ENCODE results near the gene DNAJB8.

DNA sequence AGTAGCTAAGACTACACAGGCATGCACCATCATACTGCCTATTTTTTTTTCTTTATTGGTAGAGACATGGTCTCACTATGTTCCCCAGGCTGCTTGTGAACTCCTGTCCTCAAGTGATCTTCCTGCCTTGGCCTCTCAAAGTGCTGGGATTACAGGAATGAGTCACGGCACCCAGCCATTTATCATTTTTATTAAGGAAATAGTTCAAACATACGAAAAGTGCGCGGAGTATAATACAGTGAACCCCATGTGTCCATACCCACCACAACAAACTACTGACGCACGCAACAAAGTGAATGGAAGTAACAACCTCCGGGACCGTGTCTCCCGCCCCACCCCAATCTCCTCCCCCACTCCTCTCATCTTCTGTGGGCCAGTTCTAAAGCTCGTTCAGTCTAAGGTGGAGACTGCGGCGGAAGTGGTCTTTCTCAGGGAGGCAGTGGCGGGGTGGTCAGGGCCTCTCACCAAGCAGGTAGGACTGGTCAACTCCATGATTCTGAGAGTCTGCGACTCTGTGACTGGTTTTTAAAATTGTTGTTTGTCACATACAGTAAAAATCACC is 42.1 kb downstream of the DNAJB8 start:
- TF ChIP-seq, protein P1, sequence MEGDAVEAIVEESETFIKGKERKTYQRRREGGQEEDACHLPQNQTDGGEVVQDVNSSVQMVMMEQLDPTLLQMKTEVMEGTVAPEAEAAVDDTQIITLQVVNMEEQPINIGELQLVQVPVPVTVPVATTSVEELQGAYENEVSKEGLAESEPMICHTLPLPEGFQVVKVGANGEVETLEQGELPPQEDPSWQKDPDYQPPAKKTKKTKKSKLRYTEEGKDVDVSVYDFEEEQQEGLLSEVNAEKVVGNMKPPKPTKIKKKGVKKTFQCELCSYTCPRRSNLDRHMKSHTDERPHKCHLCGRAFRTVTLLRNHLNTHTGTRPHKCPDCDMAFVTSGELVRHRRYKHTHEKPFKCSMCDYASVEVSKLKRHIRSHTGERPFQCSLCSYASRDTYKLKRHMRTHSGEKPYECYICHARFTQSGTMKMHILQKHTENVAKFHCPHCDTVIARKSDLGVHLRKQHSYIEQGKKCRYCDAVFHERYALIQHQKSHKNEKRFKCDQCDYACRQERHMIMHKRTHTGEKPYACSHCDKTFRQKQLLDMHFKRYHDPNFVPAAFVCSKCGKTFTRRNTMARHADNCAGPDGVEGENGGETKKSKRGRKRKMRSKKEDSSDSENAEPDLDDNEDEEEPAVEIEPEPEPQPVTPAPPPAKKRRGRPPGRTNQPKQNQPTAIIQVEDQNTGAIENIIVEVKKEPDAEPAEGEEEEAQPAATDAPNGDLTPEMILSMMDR (conservative IDR thresholded peaks at IDR 0.05; ENCODE audit: low read depth, low read length): no peak
- TF ChIP-seq EZH2 (IDR thresholded peaks at IDR 0.05; ENCODE audit: borderline replicate concordance, low read depth, low read length, poor library complexity, severe bottlenecking): no peak

All from A673 (cell line).